Measurements from ENCODE around the gene USP33. TPM values are rescaled to one million over a fixed set of nuclear protein-coding genes. Genes with fewer than 3 reads are reported as not detected.

Gene USP33
- total and polyA plus RNA-seq, 2 of the 13 experiments (the other 11 are each of a cell fraction or from before 2014, with no cell fraction given) = 32.0 to 49.1 TPM

GRCh38 chr1:77706321-77706720, 53.3 kb downstream of the USP33 start:
- POLR2A ChIA-PET = no interaction called here
- FAIRE-seq (no peak), ATAC-seq (no peak), DNase-seq (ENCODE audit: low spot score) (no peak)
- 97% methylated on average over 4 of the region's 4 CpGs for WGBS (ENCODE audit: low lambda C conversion rate)
- H3K79me2 ChIP-seq (ENCODE audit: insufficient read depth, low read length) = no peaks in the 10 kb centered on the region
- in situ Hi-C loops (cut with HindIII; ENCODE audit: extremely low pct_ligation_motif_present, low pct_unique_long_range_greater_than_20kb) (no loop called here), intact Hi-C loops (cut with micrococcal nuclease; ENCODE audit: unreplicated experiment) (no loop called here)
- CTCF ChIA-PET (ENCODE audit: low intra/inter-chr PET ratio, low total read pairs) = no interaction called here
- H4K20me1 ChIP-seq (ENCODE audit: insufficient read depth, low read length) = no peaks in the 10 kb centered on the region
- no peaks in the 10 kb centered on the region for H3K27me3 ChIP-seq (ENCODE audit: control insufficient read depth in 1 of 2, insufficient read depth in 2 of 2, low read length in 2 of 2)
- H3K9ac ChIP-seq (ENCODE audit: insufficient read depth, low read depth, low read length) = no peak overlapping the region
- H3K36me3 ChIP-seq (replicated peaks in 1 of 2; ENCODE audit: control insufficient read depth in 1 of 2, insufficient read depth in 2 of 2, low read length in 2 of 2) = peaks cover 0 to 21% of the 10 kb centered on the region in 2 experiments; a peak in 2 of 5 replicates
- no peak overlapping the region for H3K4me2 ChIP-seq (ENCODE audit: low read depth, low read length)
- H3K9me3 ChIP-seq (ENCODE audit: low read length) = no peaks in the 10 kb centered on the region
- no peak overlapping the region for H3K4me3 ChIP-seq (replicated peaks in 1 of 3; ENCODE audit: insufficient read depth in 1 of 3, low read depth in 2 of 3, low read length in 3 of 3)
- no peak overlapping the region for H2AFZ ChIP-seq (ENCODE audit: low read length)
- no TSS peak for BruUV-seq (replicated peaks)
- no peaks in the 10 kb centered on the region for H3K4me1 ChIP-seq (ENCODE audit: insufficient read depth, low read length)
- H3K27ac ChIP-seq (ENCODE audit: extremely low read length, insufficient read depth, low read length) = no peak overlapping the region
- TF ChIP-seq, protein P1, sequence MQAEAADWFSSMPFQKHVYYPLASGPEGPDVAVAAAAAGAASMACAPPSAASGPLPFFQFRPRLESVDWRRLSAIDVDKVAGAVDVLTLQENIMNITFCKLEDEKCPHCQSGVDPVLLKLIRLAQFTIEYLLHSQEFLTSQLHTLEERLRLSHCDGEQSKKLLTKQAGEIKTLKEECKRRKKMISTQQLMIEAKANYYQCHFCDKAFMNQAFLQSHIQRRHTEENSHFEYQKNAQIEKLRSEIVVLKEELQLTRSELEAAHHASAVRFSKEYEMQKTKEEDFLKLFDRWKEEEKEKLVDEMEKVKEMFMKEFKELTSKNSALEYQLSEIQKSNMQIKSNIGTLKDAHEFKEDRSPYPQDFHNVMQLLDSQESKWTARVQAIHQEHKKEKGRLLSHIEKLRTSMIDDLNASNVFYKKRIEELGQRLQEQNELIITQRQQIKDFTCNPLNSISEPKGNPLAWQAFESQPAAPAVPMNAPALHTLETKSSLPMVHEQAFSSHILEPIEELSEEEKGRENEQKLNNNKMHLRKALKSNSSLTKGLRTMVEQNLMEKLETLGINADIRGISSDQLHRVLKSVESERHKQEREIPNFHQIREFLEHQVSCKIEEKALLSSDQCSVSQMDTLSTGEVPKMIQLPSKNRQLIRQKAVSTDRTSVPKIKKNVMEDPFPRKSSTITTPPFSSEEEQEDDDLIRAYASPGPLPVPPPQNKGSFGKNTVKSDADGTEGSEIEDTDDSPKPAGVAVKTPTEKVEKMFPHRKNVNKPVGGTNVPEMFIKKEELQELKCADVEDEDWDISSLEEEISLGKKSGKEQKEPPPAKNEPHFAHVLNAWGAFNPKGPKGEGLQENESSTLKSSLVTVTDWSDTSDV (CRISPR knock-in tag; IDR thresholded peaks at IDR 0.05) = no peak
- TF ChIP-seq GPN1 (CRISPR knock-in tag; IDR thresholded peaks at IDR 0.05; ENCODE audit: borderline replicate concordance) (no peak), ZNF33A (CRISPR knock-in tag; IDR thresholded peaks at IDR 0.05; ENCODE audit: borderline replicate concordance) (no peak), NFYB (CRISPR knock-in tag; IDR thresholded peaks at IDR 0.05) (no peak), GZF1 (CRISPR knock-in tag; IDR thresholded peaks at IDR 0.05) (no peak), ZNF652 (CRISPR knock-in tag; IDR thresholded peaks at IDR 0.05; ENCODE audit: borderline replicate concordance, low read depth) (no peak), SOX6 (IDR thresholded peaks at IDR 0.05) (no peak), SOX6 (CRISPR knock-in tag; IDR thresholded peaks at IDR 0.05) (no peak), SOX5 (CRISPR knock-in tag; IDR thresholded peaks at IDR 0.05; ENCODE audit: borderline replicate concordance) (no peak), THRA (CRISPR knock-in tag; IDR thresholded peaks at IDR 0.05; ENCODE audit: borderline replicate concordance) (no peak), NCOA1 (CRISPR knock-in tag; IDR thresholded peaks at IDR 0.05) (no peak)
- TF ChIP-seq, protein P2, sequence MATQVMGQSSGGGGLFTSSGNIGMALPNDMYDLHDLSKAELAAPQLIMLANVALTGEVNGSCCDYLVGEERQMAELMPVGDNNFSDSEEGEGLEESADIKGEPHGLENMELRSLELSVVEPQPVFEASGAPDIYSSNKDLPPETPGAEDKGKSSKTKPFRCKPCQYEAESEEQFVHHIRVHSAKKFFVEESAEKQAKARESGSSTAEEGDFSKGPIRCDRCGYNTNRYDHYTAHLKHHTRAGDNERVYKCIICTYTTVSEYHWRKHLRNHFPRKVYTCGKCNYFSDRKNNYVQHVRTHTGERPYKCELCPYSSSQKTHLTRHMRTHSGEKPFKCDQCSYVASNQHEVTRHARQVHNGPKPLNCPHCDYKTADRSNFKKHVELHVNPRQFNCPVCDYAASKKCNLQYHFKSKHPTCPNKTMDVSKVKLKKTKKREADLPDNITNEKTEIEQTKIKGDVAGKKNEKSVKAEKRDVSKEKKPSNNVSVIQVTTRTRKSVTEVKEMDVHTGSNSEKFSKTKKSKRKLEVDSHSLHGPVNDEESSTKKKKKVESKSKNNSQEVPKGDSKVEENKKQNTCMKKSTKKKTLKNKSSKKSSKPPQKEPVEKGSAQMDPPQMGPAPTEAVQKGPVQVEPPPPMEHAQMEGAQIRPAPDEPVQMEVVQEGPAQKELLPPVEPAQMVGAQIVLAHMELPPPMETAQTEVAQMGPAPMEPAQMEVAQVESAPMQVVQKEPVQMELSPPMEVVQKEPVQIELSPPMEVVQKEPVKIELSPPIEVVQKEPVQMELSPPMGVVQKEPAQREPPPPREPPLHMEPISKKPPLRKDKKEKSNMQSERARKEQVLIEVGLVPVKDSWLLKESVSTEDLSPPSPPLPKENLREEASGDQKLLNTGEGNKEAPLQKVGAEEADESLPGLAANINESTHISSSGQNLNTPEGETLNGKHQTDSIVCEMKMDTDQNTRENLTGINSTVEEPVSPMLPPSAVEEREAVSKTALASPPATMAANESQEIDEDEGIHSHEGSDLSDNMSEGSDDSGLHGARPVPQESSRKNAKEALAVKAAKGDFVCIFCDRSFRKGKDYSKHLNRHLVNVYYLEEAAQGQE (IDR thresholded peaks at IDR 0.05; ENCODE audit: borderline replicate concordance in 1 of 2, low read depth in 1 of 2, low read length in 2 of 2) = no peak
- TF ChIP-seq, protein P3, sequence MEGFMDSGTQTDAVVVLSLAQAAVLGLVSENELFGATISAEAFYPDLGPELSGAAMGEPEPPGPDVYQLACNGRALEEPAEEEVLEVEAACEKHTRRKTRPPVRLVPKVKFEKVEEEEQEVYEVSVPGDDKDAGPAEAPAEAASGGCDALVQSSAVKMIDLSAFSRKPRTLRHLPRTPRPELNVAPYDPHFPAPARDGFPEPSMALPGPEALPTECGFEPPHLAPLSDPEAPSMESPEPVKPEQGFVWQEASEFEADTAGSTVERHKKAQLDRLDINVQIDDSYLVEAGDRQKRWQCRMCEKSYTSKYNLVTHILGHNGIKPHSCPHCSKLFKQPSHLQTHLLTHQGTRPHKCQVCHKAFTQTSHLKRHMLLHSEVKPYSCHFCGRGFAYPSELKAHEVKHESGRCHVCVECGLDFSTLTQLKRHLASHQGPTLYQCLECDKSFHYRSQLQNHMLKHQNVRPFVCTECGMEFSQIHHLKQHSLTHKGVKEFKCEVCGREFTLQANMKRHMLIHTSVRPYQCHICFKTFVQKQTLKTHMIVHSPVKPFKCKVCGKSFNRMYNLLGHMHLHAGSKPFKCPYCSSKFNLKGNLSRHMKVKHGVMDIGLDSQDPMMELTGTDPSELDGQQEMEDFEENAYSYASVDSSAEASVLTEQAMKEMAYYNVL (CRISPR knock-in tag; IDR thresholded peaks at IDR 0.05; ENCODE audit: borderline replicate concordance) = no peak
